Measurements from ENCODE around the gene SEC24B. TPM values are rescaled to one million over a fixed set of nuclear protein-coding genes. Genes with fewer than 3 reads are reported as not detected.
A peak's percentile ranks its signal among the peaks of the same experiment; 100 is the strongest.

SEC24B gene
- total RNA-seq, 1 donor from 2014 or later: 9.2 TPM

DNA sequence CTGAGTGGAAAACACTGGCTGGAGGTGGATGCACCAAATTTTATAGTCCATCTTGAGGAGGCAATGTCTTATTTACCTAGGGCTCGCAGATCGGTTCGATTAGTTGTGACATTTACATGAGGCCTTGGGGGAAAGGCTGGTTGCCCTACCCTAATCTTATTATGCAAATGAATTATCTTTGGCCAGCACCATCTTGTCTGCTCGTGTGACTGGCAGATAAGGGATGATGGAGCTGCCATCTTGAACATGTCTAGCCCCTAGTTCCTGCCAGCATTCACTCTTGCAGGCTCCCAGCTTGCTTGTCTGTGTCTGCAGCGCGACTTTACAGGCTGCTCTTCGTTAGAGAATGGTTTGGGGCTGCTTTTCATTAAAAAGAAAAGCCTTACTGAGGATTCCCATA, 61.9 kb downstream of the SEC24B start:
- TF ChIP-seq, protein P1, sequence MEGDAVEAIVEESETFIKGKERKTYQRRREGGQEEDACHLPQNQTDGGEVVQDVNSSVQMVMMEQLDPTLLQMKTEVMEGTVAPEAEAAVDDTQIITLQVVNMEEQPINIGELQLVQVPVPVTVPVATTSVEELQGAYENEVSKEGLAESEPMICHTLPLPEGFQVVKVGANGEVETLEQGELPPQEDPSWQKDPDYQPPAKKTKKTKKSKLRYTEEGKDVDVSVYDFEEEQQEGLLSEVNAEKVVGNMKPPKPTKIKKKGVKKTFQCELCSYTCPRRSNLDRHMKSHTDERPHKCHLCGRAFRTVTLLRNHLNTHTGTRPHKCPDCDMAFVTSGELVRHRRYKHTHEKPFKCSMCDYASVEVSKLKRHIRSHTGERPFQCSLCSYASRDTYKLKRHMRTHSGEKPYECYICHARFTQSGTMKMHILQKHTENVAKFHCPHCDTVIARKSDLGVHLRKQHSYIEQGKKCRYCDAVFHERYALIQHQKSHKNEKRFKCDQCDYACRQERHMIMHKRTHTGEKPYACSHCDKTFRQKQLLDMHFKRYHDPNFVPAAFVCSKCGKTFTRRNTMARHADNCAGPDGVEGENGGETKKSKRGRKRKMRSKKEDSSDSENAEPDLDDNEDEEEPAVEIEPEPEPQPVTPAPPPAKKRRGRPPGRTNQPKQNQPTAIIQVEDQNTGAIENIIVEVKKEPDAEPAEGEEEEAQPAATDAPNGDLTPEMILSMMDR (IDR thresholded peaks at IDR 0.05; ENCODE audit: insufficient read depth, low read length, severe bottlenecking): no peak
- Histone ChIP-seq H3K4me3 (ENCODE audit: low read depth, low read length) (no peak overlapping the region), H3K27me3 (ENCODE audit: control insufficient read depth, insufficient read depth, low read length) (no peaks in the 10 kb centered on the region), H3K36me3 (ENCODE audit: control insufficient read depth, insufficient read depth, low read length) (peaks cover 5% of the 10 kb centered on the region)
- FAIRE-seq (peak; percentile 60), DNase-seq (ENCODE audit: low read depth) (no peak)

- FAIRE-seq (no peak), DNase-seq (ENCODE audit: low read depth) (no peak)
- Histone ChIP-seq H3K27me3 (ENCODE audit: control insufficient read depth, insufficient read depth, low read length) (no peaks in the 10 kb centered on the region), H3K36me3 (ENCODE audit: control insufficient read depth, insufficient read depth, low read length) (peaks cover 5% of the 10 kb centered on the region), H3K4me3 (ENCODE audit: low read depth, low read length) (no peak overlapping the region)
- TF ChIP-seq, protein P1 (IDR thresholded peaks at IDR 0.05; ENCODE audit: insufficient read depth, low read length, severe bottlenecking): no peak
Measured at GRCh38 chr4:109496875-109497274, 63.3 kb downstream of the SEC24B start.

- Histone ChIP-seq H3K4me3 (ENCODE audit: low read depth, low read length) (no peak overlapping the region), H3K36me3 (ENCODE audit: control insufficient read depth, insufficient read depth, low read length) (peaks cover 5% of the 10 kb centered on the region), H3K27me3 (ENCODE audit: control insufficient read depth, insufficient read depth, low read length) (no peaks in the 10 kb centered on the region)
- TF ChIP-seq, protein P1 (IDR thresholded peaks at IDR 0.05; ENCODE audit: insufficient read depth, low read length, severe bottlenecking): no peak
- DNase-seq (ENCODE audit: low read depth): no peak
- FAIRE-seq: no peak
Measured at GRCh38 chr4:109497511-109497910, 63.9 kb downstream of the SEC24B start.

GRCh38 chr4:109499513-109499912, 65.9 kb downstream of the SEC24B start:
- no peak overlapping the region for H3K4me3 ChIP-seq (ENCODE audit: low read depth, low read length)
- FAIRE-seq (no peak), DNase-seq (ENCODE audit: low read depth) (no peak)
- TF ChIP-seq, protein P1 (IDR thresholded peaks at IDR 0.05; ENCODE audit: insufficient read depth, low read length, severe bottlenecking): no peak
- H3K27me3 ChIP-seq (ENCODE audit: control insufficient read depth, insufficient read depth, low read length): no peaks in the 10 kb centered on the region
- H3K36me3 ChIP-seq (ENCODE audit: control insufficient read depth, insufficient read depth, low read length): peaks cover 5% of the 10 kb centered on the region

DNA sequence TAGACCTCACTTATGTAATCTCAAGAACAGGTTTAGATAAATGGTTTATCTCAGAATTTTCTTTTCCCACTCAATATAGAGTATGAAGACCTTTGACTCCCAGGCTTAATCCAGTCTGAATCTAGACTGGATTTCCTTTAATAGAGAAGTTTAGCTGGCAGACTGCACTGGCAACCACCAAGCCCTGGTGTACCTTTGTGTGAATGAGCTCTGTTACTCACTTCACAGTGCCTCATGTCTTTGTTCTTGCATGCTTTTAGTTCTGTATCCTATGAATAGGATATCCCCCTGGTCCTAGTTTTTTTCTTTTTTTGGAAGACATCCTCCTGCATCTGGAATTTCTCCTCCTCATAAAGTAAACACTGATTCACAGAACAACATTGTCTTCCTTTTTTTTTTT, 73.3 kb downstream of the SEC24B start:
- no peak for DNase-seq (ENCODE audit: low read depth)
- no peak overlapping the region for H3K4me3 ChIP-seq (ENCODE audit: low read depth, low read length)
- no peaks in the 10 kb centered on the region for H3K27me3 ChIP-seq (ENCODE audit: control insufficient read depth, insufficient read depth, low read length)
- H3K36me3 ChIP-seq (ENCODE audit: control insufficient read depth, insufficient read depth, low read length): no peaks in the 10 kb centered on the region
- no peak for FAIRE-seq
- TF ChIP-seq, protein P1 (IDR thresholded peaks at IDR 0.05; ENCODE audit: insufficient read depth, low read length, severe bottlenecking): no peak

- DNase-seq (ENCODE audit: low read depth) (no peak), FAIRE-seq (no peak)
- no peak overlapping the region for H3K4me3 ChIP-seq (ENCODE audit: low read depth, low read length)
- no peaks in the 10 kb centered on the region for H3K27me3 ChIP-seq (ENCODE audit: control insufficient read depth, insufficient read depth, low read length)
- TF ChIP-seq, protein P1 (IDR thresholded peaks at IDR 0.05; ENCODE audit: insufficient read depth, low read length, severe bottlenecking): no peak
- peaks cover 5% of the 10 kb centered on the region for H3K36me3 ChIP-seq (ENCODE audit: control insufficient read depth, insufficient read depth, low read length)
Measured at GRCh38 chr4:109510687-109511086, 77.1 kb downstream of the SEC24B start.
